ELF-1 (cell line): ENCODE results near the gene CREB3L4.
"Not testable (repeated sequence)": the region's sequence is repeated elsewhere in the genome, so short reads cannot be mapped to it uniquely, and the experiment has no call there.

ENCODE experiments used
- DNase-seq: peaks from one replicate; pipeline ENCODE4 v3.0.0-alpha.2; 2016; ENCODE audit warnings: low read depth, low spot score

The CREB3L4 gene

GRCh38 chr1:153958961-153959260 is 8.8 kb upstream of the CREB3L4 start:
- DNase-seq, result no peak

GRCh38 chr1:153959454-153959853 is 8.2 kb upstream of the CREB3L4 start:
- DNase-seq, result peak; percentile 29

- DNase-seq, result no peak
Measured at GRCh38 chr1:153960206-153960605, 7.5 kb upstream of the CREB3L4 start.

- no peak for DNase-seq
Measured at GRCh38 chr1:153961421-153961820, 6.3 kb upstream of the CREB3L4 start.

DNA sequence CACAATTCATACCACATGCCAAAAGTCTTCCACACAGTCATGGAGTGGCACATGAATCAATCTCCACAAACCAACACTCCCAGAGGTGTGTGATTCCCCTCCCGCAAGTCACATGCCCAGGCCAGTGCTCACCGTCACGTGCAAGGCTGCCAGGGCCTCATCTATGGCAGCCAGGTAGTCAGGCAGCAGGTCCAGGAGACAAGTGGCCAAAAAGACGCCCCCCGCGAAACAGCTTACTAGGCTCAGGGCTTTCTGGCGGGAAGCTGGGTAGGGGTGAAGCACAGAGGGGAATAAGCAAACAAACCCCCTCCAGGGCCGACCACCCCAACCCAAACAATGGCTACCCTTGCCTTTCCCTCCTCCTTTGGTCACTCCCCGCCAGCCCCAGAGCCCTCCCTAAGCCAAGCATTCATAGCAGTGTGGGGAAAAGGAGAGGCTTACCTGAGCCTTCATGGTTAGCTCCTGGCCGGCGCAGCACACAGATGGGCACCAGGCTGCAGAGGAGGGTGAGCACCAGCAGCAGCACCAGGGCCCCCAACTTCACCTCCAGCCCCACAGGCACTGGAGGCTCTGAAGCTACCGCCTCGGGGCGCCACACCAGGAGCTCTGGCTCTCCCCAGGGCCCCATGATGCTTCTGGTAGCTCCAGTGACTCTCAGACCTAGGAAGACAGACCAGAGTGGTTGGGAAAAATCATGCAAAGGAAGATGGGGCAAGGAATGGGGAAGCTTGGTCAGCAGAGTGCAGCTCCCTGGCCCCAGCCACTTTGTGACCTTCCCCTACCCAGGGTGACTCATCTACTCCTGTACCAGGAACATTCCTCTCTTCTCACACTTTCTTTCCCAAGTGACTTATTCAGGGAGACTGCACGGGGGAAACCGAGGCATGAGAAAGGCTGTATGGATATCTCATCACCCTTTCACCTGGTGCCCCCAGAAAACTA is 5.3 kb upstream of the CREB3L4 start:
- peak; percentile 56 for DNase-seq

GRCh38 chr1:153963030-153963849 is 4.5 kb upstream of the CREB3L4 start, which contains the start of gene SLC39A1:
SLC39A1 (minus strand) TSS chr1:153963537; CDS start chr1:153962715, 822 bp downstream.
- peak; percentile 99 for DNase-seq

GRCh38 chr1:153963850-153964331 is 3.8 kb upstream of the CREB3L4 start:
- peak; percentile 99 for DNase-seq

DNA sequence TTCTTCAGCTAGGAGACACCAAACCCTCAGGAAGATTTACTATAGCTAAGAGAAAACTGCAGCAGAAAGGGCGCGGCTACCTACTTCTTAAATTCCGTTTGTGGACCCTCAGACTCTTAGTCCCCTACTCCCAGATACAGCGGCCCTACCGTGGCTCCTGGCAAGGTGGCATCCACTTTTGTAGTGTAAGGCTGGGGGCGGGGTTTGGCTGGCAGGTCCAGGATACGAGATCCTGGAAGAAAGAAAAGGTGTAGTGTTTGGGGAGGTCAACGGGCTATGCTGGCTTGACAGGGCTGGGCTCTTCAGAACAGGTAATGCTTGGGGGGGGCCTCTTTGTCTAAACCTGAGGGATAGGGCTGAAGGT is 280 bp downstream of the CREB3L4 start:
- no peak for DNase-seq

DNA sequence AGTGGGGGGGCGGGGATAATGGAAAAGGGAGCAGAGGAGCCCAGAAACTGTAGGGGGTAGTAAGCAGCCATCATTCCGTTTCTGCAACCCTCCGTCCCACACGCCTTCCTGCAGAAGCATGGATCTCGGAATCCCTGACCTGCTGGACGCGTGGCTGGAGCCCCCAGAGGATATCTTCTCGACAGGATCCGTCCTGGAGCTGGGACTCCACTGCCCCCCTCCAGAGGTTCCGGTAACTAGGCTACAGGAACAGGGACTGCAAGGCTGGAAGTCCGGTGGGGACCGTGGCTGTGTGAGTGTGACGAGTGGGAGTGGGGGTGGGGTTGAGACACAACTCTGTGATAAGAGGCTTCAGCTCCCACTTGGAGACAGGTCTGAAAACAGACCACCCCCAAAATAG is 706 bp downstream of the CREB3L4 start:
- no peak for DNase-seq

DNA sequence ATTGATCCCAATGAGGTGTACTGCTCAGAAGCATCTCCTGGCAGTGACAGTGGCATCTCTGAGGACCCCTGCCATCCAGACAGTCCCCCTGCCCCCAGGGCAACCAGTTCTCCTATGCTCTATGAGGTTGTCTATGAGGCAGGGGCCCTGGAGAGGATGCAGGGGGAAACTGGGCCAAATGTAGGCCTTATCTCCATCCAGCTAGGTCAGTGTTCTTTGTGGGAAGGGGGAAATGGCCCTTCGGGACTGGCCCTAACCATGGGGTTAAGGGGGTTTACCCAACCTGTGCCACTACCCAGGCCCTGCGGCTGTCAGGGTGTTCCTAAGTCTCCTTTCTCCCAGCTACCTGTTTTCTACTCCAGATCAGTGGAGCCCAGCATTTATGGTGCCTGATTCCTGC is 1.3 kb downstream of the CREB3L4 start:
- DNase-seq, result no peak

GRCh38 chr1:153970346-153970745 is 2.6 kb downstream of the CREB3L4 start:
- no peak for DNase-seq

DNA sequence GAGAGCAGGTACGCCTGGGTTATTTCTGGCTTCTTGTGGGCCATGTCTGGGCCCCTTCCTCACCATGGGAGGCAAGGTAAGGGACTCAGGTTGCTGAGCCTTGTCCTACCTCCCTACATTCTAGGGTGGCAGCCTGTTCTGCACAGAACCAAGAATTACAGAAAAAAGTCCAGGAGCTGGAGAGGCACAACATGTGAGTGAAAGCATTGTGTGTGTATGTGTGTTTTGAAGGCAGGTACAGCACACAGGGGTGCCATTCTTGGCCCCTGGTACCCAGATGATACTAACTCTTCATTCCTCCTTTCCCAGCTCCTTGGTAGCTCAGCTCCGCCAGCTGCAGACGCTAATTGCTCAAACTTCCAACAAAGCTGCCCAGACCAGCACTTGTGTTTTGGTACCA is 5.4 kb downstream of the CREB3L4 start:
- DNase-seq, result no peak

- DNase-seq, result no peak
Measured at GRCh38 chr1:153973525-153973924, 5.8 kb downstream of the CREB3L4 start.

- DNase-seq, result no peak
Measured at GRCh38 chr1:153976819-153977249, 9.1 kb downstream of the CREB3L4 start.

GRCh38 chr1:153977250-153978240 is 9.8 kb downstream of the CREB3L4 start, which contains the start of gene JTB:
JTB (minus strand) TSS chr1:153977674; CDS start chr1:153977252, 422 bp downstream.
- peak; percentile 84 for DNase-seq

DNA sequence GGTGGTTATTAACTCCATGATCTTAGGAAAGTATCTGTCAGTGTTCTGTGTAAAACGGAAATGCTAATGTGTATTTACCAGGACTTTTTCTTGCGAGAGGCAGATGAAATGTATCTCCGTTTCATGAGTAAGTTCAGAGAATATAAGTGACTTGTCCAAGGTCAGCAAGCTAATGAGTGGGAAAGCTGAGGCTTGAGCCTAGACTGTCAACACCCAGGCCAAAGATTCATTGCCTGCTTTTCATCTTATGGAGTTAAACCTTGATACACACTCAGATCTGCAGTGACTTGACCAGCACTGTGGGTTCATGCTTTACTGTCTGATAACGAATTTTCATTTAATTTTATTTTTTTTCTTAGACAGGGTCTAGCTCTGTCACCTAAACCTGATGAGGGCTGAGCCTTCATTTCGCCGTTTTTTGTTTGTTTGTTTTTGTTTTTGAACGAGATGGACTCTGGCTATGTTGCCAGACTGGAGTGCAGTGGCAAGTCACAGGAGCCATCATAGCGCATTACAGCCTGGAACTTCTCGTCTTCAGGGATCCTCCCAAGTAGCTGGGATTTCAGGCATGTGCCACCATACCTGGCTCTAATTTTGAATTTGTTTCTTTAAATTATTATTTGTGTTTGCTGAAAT is 10.7 kb downstream of the CREB3L4 start:
- no peak for DNase-seq

GRCh38 chr1:153979091-153979490 is 11.4 kb downstream of the CREB3L4 start:
- DNase-seq, result not testable (repeated sequence)

GRCh38 chr1:153981735-153982134 is 14.0 kb downstream of the CREB3L4 start:
- DNase-seq, result not testable (repeated sequence)

DNA sequence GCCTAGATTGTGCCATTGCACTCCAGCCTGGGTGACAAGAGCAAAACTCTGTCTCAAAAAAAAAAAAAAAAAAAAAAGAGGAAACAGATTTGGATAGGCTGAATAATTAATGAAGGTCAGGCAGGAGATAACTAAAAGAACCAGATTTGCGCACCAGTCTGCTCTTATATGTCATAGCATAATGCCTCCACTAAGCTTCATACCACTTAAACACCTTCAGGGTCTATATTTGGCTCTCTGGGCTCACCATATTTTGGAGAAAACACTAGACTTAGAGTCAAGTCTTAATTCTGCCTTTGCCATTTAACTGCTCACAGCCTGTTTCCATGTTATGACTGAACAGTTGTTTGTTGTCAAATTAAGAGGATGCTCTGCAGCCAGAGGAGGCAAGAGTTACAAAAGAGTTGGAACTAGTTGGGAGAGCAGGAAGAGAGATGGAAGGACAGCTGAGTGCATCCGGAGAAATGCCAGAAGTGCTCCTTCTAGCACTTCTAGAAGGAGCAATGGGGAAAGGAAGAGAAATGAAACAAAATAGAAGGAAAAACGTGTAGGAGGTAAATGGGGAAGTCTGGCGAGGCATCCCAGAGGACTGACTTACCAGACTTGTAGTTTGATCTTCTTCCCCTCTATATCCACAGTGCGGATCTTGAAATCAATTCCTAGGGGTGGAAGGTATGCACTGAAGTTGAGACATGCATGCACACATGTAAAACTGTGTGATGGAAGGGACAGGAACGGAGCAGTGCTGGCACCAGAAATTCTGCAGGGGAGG is 16.6 kb downstream of the CREB3L4 start:
- no peak for DNase-seq
